Inflammatory macrophage treated with lipopolysaccharide for 4 hours (primary cell): ENCODE measurements around the gene TMED1.
"Not testable (repeated sequence)": the region's sequence is repeated elsewhere in the genome, so short reads cannot be mapped to it uniquely, and the experiment has no call there.

Source experiments
- DNase-seq: peaks from one replicate; pipeline ENCODE4 v3.0.0-alpha.2; 2020

TMED1 gene

DNA sequence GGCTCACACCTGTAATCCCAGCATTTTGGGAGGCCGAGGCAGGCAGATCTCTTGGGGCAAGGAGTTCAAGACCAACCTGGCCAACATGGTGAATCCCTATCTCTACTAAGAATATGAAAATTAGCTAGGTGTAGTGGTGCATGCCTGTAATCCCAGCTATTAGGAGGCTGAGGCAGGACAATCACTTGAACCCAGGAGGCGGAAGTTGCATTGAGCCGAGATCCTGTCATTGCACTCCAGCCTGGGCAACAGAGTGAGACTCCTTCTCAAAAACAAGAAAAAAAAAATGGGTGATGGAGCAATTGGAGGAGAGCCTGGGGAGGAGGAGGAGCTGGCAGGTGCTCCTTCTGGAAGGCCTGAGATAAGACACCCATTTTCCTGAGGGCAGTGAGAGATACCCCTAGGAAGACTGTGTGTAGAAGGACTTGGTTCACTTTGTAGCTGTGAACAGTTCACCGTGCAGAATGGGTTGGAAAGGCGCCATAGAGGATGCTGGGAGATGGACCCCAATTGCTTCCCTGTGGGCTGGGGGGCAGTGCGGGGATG is 26.6 kb upstream of the TMED1 start:
- DNase-seq = no peak

DNA sequence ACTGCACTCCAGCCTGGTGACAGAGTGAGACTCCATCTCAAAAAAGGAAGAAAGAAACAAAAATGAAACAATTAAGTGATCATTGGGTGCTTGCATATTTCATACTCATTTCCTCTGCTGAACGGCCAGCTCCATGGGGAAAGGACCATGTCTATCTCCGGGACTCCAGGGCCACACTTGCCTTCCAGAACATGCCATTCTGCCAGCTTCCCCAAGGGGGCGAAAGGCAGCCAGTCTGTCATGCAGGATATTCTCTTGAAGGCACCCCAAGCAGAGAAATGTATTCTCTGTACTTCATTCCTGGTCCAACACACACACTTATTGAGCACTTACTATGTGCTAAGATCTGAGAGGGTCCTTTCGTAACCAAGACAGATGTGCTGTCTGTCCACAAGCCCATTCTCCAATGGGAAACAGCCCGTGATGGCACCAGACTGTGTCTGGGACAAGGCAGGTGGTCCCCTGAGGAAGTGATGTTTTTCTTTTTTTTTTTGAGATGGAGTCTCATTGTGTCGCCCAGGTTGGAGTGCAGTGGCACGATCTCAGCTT is 25.2 kb upstream of the TMED1 start:
- peak; percentile 94 for DNase-seq

DNA sequence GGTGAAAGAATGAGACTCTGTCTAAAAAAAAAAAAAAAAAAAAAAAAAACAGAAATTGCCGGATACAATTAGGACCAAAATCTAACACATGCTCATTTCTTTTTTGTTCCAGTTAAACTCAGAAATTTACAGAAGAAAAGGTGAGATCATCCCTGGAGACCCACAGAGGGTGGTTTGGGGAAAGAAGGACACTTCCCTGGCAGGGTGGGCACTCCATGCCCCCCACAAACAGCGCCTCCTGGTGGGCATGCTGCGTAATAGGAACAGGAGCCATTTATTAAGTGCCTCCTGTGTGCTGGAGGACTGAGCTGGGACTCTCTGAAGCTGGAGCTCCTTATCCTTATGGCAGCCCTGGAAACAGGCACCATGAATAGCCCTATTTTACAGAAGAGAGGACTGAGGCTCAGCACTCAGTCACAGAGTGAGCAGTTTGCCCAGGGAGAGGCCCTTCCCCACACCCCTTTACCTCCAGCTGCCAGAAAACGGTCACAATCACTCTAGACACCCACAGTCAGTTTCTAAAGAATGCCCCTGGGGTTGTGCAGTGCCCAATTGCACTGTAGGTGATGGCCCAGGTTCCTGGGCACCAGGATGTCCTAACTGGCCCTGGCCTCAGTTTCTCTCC is 22.3 kb upstream of the TMED1 start:
- DNase-seq = peak; percentile 32

DNA sequence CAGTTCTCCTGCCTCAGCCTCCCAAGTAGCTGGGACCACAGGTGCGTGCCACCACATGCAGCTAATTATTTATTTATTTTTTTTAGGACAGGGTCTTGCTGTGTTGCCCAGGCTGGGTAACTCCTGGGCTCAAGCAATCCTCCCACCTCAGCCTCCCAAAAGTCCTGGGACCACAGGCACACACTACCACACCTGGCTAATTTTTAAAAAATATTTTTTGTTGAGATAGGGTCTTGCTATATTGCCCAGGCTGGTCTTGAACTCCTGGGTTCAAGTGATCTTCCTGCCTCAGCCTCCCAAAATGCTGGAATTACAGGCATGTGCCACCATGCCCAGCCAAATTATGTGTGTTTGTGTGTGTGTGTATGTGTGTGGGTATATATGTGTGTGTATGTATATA is 20.9 kb upstream of the TMED1 start:
- not testable (repeated sequence) for DNase-seq

DNA sequence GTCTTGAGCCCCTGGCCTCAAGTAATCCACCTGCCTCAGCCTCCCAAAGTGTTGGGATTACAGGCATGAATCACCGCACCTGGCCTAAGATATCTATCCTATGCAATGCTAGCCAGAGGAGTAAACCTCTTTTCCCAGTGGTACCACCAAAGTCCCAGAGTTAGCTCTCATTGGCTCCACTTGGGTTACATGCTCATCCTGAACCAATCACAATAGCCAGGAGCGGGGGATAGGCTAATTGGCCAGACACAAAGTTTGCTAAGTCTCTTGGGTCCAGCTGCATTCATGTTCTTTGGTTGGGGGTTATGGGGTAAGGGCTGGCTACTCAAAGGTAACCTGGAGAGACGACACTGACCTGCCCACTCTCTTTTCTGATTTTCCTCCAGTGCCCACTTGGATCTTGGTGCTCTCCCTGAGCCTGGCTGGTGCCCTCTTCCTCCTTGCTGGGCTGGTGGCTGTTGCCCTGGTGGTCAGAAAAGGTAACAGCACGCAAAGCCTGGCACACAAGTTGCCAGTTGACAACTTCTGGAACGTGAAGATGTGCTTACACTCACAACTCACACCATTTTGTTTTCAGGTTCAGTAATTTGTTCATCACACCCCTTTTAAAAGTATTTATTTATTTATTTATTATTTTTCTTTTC is 20.0 kb upstream of the TMED1 start:
- peak; percentile 56 for DNase-seq

DNA sequence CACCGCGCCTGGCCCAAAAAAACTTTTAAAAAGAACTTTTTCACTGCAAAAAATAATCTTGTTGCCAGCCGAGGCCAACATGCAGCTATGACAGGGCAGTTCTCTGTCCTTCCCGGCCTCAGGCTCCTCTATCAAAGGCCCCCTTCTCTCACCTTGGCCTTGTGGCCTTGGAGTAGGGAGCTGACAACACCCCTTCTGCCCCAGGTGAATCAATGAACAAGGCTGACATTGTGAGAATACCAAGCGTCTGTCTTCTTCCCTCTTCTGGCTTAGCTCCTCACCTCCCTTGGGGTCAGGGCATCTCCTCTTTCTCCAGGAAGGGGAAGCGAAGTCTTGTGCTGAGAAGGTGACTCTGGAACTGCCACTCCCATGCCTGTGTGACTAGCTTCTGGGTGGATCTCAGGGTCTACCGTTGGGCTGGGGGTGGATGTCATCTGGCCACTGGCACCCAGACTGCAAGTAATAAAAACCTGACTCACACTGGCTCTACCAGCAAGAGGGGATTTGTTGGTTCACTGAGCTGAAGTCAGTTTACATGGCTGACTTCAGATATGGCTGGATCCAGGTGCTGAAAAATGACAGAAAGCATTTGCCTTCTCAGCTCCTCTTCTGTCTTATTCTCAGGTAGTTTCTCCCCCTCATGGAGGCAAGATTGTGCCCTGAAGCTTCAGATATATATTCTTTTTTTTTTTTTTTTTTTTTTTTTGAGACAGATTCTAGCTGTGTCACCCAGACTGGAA is 18.5 kb upstream of the TMED1 start:
- DNase-seq = peak; percentile 63

DNA sequence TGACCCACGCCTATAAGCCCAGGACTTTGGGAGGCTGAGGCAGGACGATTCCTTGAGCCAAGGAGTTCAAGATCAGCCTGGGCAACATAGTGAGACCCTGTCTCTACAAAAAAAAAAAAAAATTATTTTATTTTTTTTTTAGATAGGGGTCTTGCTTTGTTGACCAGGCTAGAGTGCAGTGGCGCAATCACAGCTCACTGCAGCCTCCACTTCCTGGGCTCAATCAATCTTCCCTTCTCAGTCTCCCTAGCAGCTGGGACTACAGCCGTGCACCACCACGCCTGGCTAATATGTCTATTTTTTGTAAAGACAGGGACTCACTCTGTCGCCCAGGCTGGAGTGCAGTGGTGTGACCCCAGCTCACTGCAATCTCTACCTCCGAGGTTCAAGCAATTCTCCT is 16.9 kb upstream of the TMED1 start:
- no peak for DNase-seq

DNA sequence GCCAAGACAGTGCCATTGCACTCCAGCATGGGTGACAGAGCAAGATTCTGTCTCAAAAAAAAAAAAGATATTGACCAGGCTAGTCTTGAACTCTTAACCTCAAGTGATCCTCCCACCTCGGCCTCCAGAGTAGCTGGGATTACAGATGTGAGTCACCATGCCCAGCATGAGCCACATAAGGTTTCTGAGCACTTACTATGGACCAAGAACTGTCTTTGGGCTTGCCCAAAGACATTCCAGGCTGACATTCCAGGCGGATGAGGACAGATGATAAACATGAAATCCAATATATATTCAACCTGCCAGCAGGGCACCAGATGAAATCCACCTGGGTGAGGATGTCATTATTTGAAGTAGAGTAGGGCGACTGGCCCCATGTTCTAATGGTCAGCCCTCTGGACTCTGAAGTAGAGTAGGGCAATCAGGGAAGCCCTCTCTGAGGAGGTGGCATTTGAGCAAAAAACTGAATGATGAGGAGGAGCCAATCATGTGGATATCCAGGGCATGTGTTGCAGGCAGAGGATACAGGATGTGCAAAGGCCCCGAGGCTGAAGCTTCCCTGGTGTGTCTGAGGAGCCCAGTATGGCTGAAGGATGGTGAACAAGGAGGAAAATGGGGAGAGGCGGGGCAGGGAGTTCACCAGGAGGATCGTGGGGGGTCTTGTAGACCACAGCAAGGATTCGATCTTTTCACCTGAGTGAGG is 16.2 kb upstream of the TMED1 start:
- no peak for DNase-seq

DNA sequence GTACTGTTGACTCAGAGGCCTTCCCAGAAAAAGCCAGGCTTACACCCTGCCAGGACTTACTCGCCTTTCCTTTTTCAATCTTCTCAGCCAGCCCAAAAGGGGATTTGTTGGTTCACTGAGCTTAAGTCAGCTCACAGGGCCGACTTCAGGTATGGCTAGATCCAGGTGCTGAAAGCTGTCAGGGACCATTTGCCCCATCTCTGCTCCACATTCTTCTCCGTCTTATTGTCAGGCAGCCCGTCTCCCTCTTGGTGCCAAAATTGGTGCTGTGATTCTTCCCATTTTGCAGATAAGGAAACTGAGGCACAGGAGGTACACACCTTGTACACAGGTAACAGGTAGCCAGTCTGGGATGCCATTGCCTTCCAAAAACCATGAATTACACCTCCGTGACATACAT is 14.6 kb upstream of the TMED1 start:
- no peak for DNase-seq

DNA sequence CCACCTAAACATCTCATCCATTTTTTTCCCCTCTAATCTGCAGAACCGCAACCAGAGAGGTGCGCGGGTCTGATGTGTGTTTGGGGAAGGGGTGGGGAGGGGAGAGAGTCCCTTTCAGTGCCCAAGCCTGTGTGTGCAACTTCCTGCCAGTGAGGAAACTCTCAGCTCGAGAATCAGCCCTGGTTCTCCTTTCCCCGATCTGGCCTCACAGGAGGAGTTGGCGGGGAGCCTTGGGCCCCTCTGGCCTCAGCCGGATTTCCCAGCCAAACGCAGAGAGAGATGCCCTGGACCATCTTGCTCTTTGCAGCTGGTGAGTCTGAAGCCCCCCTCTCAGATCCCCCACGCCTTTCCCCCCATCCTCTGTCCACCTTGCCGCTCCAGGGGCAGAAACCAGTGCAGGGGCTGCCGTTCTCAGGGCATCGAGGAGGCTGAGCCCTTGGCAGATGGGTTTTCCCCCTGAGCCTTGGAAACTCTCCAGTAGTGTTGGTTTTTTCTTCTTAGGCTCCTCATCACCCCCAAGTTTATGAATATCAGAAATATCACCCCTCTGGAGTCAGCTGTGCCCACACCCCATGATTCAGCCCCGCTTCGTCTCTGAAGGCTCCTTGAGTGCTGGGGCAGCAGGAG is 12.3 kb upstream of the TMED1 start, which contains the start of gene C19orf38:
C19orf38 (plus strand) TSS at position 186 of the 627 bp plus-strand sequence; CDS start at position 280, 94 bp downstream.
- DNase-seq = peak; percentile 82

DNA sequence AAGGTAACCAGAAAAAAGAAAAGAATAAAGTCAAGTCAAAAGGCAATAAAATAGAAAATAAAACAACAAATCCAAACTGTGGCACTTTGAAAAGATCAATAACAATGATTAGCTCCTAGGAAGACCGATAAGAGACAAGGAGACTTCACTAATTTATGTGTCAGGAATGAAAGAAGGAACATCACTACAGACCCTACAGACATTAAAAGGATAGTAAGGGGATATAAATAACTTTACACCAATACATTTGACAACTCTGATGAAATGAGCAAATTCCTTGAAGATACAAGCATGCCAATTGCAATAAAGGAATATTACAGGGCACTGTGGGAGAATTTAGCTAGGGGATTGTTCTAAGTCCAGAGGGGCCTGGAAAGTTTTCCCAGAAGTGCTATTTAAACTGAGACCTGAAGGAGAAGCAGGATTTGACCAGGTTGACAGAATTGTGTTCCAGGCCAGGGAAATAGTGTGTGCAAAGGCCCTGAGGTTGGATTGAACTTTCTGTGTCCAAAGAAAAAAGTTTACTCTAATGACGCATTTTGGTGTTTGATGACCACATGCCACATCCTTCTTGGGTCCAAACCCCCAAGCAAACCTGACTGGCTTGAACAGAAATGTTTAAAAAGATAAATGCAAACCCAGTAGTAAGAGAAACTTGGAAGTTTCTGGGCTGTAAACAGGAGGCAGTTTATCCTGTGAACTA is 10.6 kb upstream of the TMED1 start:
- no peak for DNase-seq

DNA sequence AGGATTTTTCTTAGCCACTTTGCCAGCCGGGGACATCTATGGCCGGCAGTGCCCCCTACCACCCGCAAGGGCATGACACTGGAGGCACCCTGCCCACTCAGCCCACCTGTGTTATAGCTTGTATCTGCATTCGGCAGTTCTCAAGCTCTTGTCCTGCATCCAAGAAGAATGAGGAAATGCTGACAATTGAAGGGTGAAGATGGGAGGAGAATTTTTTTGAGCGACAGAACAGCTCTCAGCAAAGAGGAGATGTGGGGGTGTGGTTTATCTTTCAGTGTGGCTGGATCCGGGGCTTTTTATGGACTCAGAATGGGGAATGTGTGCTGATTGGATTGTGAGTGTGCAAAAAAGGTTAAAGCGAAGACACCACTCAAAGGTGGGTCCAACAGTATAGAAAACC is 6.8 kb upstream of the TMED1 start:
- no peak for DNase-seq

DNA sequence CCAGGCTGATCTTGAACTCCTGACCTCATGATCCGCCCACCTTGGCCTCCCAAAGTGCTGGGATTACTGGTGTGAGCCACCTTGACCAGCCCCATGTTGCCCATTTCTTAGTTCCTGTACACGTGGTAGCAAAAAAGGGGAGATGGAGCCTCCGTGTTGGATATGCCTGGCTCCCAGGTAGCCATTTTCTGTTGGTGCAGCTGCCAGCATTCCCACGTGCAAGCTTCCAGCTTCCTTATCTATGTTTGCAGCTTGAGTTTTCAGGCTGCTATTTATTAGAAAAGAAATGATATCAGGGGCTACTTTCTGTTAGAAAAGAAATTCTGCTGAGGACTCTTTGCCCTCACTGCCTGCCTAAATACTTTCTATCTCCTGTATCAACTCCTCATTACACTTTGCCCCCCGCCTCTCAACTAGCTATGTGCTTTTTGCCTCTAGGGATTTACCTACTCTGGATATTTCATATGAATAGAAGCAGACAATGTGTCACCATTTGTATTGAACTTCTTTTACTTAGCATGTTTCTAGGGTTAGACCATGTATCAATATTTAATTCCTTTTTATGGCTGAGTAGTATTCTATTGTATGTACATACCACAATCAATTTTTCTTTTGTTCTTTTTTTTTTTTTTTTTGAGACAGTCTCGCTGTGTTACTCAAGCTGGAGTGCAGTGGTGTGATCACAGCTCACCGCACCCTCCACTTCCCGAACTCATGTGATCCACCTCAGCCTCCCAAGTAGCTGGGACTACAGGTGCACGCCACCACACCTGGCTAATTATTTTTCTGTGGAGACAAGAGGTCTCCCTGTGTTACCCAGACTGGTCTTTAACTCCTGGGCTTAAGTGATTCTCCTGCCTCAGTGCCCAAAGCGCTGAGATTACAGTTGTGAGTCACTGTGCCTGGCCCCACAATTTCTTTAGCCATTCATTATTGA is 3.4 kb upstream of the TMED1 start:
- DNase-seq = no peak

DNA sequence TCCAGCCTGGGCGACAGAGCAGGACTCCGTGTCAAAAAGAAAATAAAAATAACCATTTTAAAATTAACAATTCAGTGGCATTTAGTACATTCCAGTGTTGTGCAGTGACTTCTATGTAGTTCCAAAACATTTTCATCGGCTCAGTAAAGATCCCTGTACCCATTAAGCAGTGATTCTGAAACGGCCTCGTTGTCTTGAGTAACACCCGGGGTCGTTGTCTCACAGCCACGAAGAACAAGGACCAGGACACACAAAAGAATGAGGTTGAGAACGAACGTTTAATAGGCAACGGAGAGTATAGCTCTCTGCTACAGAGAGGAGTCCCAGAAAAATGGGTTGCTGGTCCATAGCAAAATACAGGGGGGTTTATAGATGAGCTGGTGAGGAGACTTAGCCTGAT is 2.4 kb upstream of the TMED1 start:
- no peak for DNase-seq

DNA sequence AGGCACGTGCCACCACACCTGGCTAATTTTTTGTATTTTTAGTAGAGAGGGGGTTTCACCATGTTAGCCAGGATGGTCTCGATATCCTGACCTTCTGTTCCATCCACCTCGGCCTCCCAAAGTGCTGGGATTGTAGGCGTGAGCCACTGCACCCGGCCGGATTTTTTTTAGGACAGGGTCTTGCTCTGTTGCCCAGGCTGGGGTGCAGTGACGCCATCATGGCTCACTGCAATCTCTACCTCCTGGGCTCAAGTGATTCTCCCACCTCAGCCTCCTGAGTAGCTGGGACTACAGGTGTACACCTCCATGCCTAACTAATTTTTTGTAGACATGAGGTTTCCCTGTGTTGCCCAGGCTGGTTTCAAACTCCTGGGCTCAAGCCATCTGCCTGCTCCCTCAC is 1.6 kb upstream of the TMED1 start:
- not testable (repeated sequence) for DNase-seq

DNA sequence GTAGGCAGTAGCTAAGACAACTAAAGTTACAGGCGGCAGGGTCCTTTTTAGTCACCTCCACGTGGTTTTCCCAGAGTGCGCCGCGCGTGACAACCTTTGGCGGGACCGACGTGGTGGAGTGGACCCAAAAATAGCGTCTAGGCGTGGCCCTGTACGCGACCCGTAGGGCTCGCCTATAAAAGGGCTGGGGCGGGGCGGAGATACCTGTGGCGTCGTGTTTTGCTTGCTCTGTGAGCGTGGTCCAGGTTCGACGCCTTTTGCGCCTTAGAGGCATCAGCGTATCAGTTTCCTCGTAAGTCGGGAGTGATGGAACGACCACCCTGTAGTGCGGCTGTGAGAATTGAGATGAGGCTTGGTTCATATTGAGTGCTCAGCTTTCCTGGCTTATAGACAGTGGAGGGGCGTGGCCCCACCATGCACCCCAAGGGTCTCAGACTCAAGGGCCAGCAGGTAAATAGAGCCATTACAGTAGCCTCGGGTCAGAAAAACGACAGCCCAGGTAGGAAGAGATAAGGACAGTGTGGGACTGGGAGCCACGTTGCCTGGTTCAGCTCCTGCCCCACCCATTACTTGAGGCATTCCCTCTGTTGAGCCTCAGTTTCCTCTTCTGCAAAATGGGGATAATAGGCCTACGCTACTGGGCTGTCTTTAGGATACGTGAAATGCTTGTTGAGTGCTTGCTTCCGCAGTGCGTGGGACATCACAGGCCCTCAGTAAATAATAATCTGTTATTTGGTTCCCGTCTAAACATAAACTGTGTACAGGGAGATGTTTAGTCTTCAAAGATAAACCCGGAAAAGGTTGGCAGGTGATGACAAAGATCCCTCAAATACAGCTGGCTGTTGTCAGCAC is 693 bp upstream of the TMED1 start:
- DNase-seq = peak; percentile 86

DNA sequence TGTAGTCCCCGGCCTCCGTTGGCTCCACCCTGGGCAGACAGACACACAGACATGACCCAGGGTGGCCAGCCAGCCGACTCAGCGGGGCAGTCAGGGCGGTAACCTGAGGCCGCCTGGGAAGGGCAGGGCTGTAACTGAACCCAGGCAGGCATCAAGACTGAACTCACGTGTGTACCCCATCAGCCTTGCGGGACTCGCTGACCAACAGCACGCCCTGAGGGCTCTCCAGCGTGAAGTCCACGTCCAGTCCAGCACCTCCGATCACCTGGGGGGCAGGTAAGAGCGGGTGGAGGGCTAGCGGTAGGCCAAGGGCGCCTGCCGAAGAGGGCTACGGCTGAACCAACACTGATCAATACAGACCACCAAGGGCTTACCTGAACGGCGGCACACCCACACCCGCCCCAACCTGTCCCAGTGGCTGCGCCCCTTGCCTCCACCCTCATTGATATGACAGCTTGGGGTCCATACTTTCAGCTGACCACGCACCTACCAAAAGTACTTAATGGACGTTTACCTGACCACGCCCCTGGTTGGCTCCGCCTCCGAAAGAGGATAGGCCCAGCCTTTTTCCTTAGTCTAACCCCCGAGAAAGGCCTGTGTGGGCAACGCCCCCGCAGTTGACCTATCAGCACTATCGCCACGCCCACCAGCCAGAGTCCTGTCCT is 791 bp downstream of the TMED1 start:
- no peak for DNase-seq

DNA sequence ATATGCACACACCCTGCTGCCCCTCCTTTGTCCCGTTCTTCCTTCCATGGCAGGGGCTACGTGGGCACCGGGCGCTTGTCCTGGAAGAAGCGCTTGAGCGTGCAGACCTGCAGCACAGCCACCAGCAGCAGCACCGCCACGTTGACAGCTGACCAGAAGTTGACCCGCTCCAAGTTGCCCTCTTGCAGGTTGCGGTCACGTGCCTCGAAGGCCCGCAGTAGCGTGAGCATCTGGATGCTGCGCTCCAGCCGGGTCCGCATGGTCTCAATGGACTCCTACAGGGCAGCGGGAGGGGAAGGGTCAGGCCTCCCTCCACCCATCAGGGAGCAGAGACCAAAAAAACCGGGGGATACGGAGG is 3.1 kb downstream of the TMED1 start:
- DNase-seq = no peak
